Upper lobe of left lung (tissue), 4 donors: ENCODE results near the gene NIFK.

Experiments used
- EP300 ChIP-seq, 4 donors: sonication (generic); formaldehyde crosslinking; IDR thresholded peaks; one replicate each; pipeline ENCODE4 v1.5.1; 2017; ENCODE audit warnings: antibody characterized with exemption in 4 of 4, control low read depth in 2 of 4
- TF ChIP-seq, protein P1 (sequence below), 6 experiments: fragments of 450-650 bp in 4 of 6; fragments of 200-600 bp in 2 of 6; sonication (generic) in 2 of 6; IDR thresholded peaks; one replicate each; pipeline ENCODE4 v1.5.1; 2016 to 2019; ENCODE audit warnings: antibody characterized with exemption in 6 of 6

GRCh38 chr2:121766624-121767023 lies 29.9 kb upstream of the NIFK start:
- TF ChIP-seq EP300 (IDR thresholded peaks at IDR 0.05): no peak
- TF ChIP-seq, protein P1, sequence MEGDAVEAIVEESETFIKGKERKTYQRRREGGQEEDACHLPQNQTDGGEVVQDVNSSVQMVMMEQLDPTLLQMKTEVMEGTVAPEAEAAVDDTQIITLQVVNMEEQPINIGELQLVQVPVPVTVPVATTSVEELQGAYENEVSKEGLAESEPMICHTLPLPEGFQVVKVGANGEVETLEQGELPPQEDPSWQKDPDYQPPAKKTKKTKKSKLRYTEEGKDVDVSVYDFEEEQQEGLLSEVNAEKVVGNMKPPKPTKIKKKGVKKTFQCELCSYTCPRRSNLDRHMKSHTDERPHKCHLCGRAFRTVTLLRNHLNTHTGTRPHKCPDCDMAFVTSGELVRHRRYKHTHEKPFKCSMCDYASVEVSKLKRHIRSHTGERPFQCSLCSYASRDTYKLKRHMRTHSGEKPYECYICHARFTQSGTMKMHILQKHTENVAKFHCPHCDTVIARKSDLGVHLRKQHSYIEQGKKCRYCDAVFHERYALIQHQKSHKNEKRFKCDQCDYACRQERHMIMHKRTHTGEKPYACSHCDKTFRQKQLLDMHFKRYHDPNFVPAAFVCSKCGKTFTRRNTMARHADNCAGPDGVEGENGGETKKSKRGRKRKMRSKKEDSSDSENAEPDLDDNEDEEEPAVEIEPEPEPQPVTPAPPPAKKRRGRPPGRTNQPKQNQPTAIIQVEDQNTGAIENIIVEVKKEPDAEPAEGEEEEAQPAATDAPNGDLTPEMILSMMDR (IDR thresholded peaks at IDR 0.05): no peak
